GM19099 (cell line): ENCODE results near the gene RECQL5.

Experiments
- POLR2A ChIP-seq: IDR thresholded peaks from 3 replicates; pipeline ENCODE4 v1.6.1; 2011; ENCODE audit warnings: low read depth; ENCODE audit not compliant: insufficient read length; ENCODE audit errors: extremely low read depth

The RECQL5 gene

GRCh38 chr17:75607086-75607485 lies 59.9 kb downstream of the RECQL5 start:
- TF ChIP-seq POLR2A, result no peak

- TF ChIP-seq POLR2A, result no peak
Observed at GRCh38 chr17:75605790-75606189, 61.2 kb downstream of the RECQL5 start.

GRCh38 chr17:75604034-75604695 lies 62.8 kb downstream of the RECQL5 start:
- no peak for TF ChIP-seq POLR2A

GRCh38 chr17:75603123-75603522 lies 63.8 kb downstream of the RECQL5 start:
- no peak for TF ChIP-seq POLR2A

- TF ChIP-seq POLR2A, result no peak
Observed at GRCh38 chr17:75602644-75603043, 64.3 kb downstream of the RECQL5 start.

GRCh38 chr17:75601057-75601987 lies 65.6 kb downstream of the RECQL5 start:
- TF ChIP-seq POLR2A, result no peak

GRCh38 chr17:75596320-75597087 lies 70.5 kb downstream of the RECQL5 start:
- TF ChIP-seq POLR2A, result no peak

- TF ChIP-seq POLR2A, result no peak
Observed at GRCh38 chr17:75595920-75596313, 71.0 kb downstream of the RECQL5 start.

- no peak for TF ChIP-seq POLR2A
Observed at GRCh38 chr17:75595284-75595919, 71.6 kb downstream of the RECQL5 start.

- no peak for TF ChIP-seq POLR2A
Observed at GRCh38 chr17:75594499-75595283, 72.3 kb downstream of the RECQL5 start.

GRCh38 chr17:75592348-75593020 lies 74.5 kb downstream of the RECQL5 start:
- no peak for TF ChIP-seq POLR2A

- no peak for TF ChIP-seq POLR2A
Observed at GRCh38 chr17:75591722-75592302, 75.1 kb downstream of the RECQL5 start.
